ENCODE results near the gene GDF11. TPM values are rescaled to one million over a fixed set of nuclear protein-coding genes. Genes with fewer than 3 reads are reported as not detected.

GDF11 gene
- total RNA-seq: 10 to 100 TPM; 10.9 to 14.1 TPM

GRCh38 chr12:55742719-55743405 is at the start of gene GDF11:
Gene GDF11 (plus strand): TSS chr12:55743122. CDS start chr12:55743317, 195 bp downstream.
- DNase-seq (peak; percentile 83), ATAC-seq (peak; percentile 69)
- peaks cover 4% of the 10 kb centered on the region for H3K36me3 Mint-ChIP-seq
- H3K4me3 Mint-ChIP-seq: peak within 1 kb of the TSS; percentile 84
- peaks cover 36% of the 10 kb centered on the region for H3K4me1 Mint-ChIP-seq
- H3K9me3 Mint-ChIP-seq (ENCODE audit: low read depth): no peaks in the 10 kb centered on the region
- peak within 1 kb of the TSS; percentile 41 for H3K27ac Mint-ChIP-seq
- CTCF ChIA-PET: interaction anchor here (0.7 to 3.1 kb wide), 10 partner anchors 10 to 197 kb away, joined by 3 to 17 read pairs (median 6); no protein-coding TSS in a partner anchor
- peaks cover 8% of the 10 kb centered on the region for H3K27me3 Mint-ChIP-seq

GRCh38 chr12:55693323-55694187 is 49.4 kb upstream of the GDF11 start:
- CTCF ChIA-PET: interaction anchor here (1.7 kb wide), 1 partner anchor 37 kb away, joined by 5 read pairs; no protein-coding TSS in a partner anchor

GRCh38 chr12:55694188-55694515 is 48.8 kb upstream of the GDF11 start:
- Mint-ChIP-seq H3K27me3 (no peaks in the 10 kb centered on the region), H3K4me1 (no peaks in the 10 kb centered on the region), H3K27ac (no peak overlapping the region), H3K4me3 (no peak overlapping the region), H3K36me3 (no peaks in the 10 kb centered on the region), H3K9me3 (ENCODE audit: low read depth) (no peaks in the 10 kb centered on the region)
- CTCF ChIA-PET: interaction anchor here (1.7 kb wide), 1 partner anchor 38 kb away, joined by 5 read pairs; no protein-coding TSS in a partner anchor
- ATAC-seq: no peak
- DNase-seq: no peak

More at GRCh38 chr12:55693323-55694187, 49.4 kb upstream of the GDF11 start:
- no peak overlapping the region for H3K4me3 Mint-ChIP-seq
- H3K36me3 Mint-ChIP-seq: no peaks in the 10 kb centered on the region
- DNase-seq: no peak
- no peak overlapping the region for H3K27ac Mint-ChIP-seq
- ATAC-seq: no peak
- H3K9me3 Mint-ChIP-seq (ENCODE audit: low read depth): no peaks in the 10 kb centered on the region
- H3K27me3 Mint-ChIP-seq: no peaks in the 10 kb centered on the region
- no peaks in the 10 kb centered on the region for H3K4me1 Mint-ChIP-seq

- Mint-ChIP-seq H3K9me3 (ENCODE audit: low read depth) (no peaks in the 10 kb centered on the region), H3K4me3 (no peak overlapping the region), H3K4me1 (no peaks in the 10 kb centered on the region), H3K27me3 (no peaks in the 10 kb centered on the region), H3K27ac (no peak overlapping the region), H3K36me3 (no peaks in the 10 kb centered on the region)
- CTCF ChIA-PET: interaction anchor here (1.7 kb wide), 1 partner anchor 38 kb away, joined by 5 read pairs; no protein-coding TSS in a partner anchor
- no peak for DNase-seq
- no peak for ATAC-seq
These were observed 48.3 kb upstream of the GDF11 start for GRCh38 chr12:55694651-55695050.

- CTCF ChIA-PET: interaction anchor here (1.1 kb wide), 1 partner anchor 39 kb away, joined by 4 read pairs; no protein-coding TSS in a partner anchor
- DNase-seq: no peak
- Mint-ChIP-seq H3K36me3 (no peaks in the 10 kb centered on the region), H3K9me3 (ENCODE audit: low read depth) (no peaks in the 10 kb centered on the region), H3K27ac (no peak overlapping the region), H3K4me3 (no peak overlapping the region), H3K27me3 (no peaks in the 10 kb centered on the region), H3K4me1 (no peaks in the 10 kb centered on the region)
- no peak for ATAC-seq
These were observed 47.6 kb upstream of the GDF11 start for GRCh38 chr12:55695349-55695748.

- Mint-ChIP-seq H3K27ac (no peak overlapping the region), H3K9me3 (ENCODE audit: low read depth) (no peaks in the 10 kb centered on the region), H3K27me3 (no peaks in the 10 kb centered on the region), H3K4me3 (no peak overlapping the region), H3K4me1 (no peaks in the 10 kb centered on the region), H3K36me3 (no peaks in the 10 kb centered on the region)
- no peak for DNase-seq
- CTCF ChIA-PET: interaction anchor here (1.1 to 1.5 kb wide), 2 partner anchors 10 to 40 kb away, joined by 4 to 6 read pairs; no protein-coding TSS in a partner anchor
- no peak for ATAC-seq
These were observed 46.8 kb upstream of the GDF11 start for GRCh38 chr12:55696141-55696540.

- Mint-ChIP-seq H3K27ac (no peak overlapping the region), H3K4me3 (no peak overlapping the region)
- DNase-seq: no peak
These were observed 46.0 kb upstream of the GDF11 start for GRCh38 chr12:55696796-55697462.

GRCh38 chr12:55697686-55698085 is 45.2 kb upstream of the GDF11 start:
- Mint-ChIP-seq H3K4me1 (no peaks in the 10 kb centered on the region), H3K9me3 (ENCODE audit: low read depth) (no peaks in the 10 kb centered on the region), H3K27me3 (no peaks in the 10 kb centered on the region), H3K27ac (no peak overlapping the region), H3K36me3 (no peaks in the 10 kb centered on the region), H3K4me3 (no peak overlapping the region)
- ATAC-seq: no peak
- DNase-seq: no peak
- CTCF ChIA-PET: interaction anchor here (1.3 to 1.5 kb wide), 2 partner anchors 8 to 52 kb away, joined by 4 to 6 read pairs; no protein-coding TSS in a partner anchor

More at GRCh38 chr12:55696796-55697462, 46.0 kb upstream of the GDF11 start:
- H3K4me1 Mint-ChIP-seq: no peaks in the 10 kb centered on the region
- no peaks in the 10 kb centered on the region for H3K9me3 Mint-ChIP-seq (ENCODE audit: low read depth)
- CTCF ChIA-PET: interaction anchor here (1.3 to 1.5 kb wide), 2 partner anchors 9 to 51 kb away, joined by 4 to 6 read pairs; no protein-coding TSS in a partner anchor
- no peaks in the 10 kb centered on the region for H3K27me3 Mint-ChIP-seq
- no peak for ATAC-seq
- no peaks in the 10 kb centered on the region for H3K36me3 Mint-ChIP-seq

GRCh38 chr12:55698241-55698955 is 44.5 kb upstream of the GDF11 start:
- Mint-ChIP-seq H3K4me3 (no peak overlapping the region), H3K4me1 (no peaks in the 10 kb centered on the region), H3K27me3 (no peaks in the 10 kb centered on the region), H3K27ac (no peak overlapping the region), H3K9me3 (ENCODE audit: low read depth) (no peaks in the 10 kb centered on the region), H3K36me3 (no peaks in the 10 kb centered on the region)
- DNase-seq: no peak
- ATAC-seq: no peak
- CTCF ChIA-PET: interaction anchor here (1.3 to 1.4 kb wide), 2 partner anchors 52 kb away, joined by 4 to 7 read pairs; no protein-coding TSS in a partner anchor

- H3K4me1 Mint-ChIP-seq: no peaks in the 10 kb centered on the region
- ATAC-seq: no peak
- H3K36me3 Mint-ChIP-seq: no peaks in the 10 kb centered on the region
- no peaks in the 10 kb centered on the region for H3K27me3 Mint-ChIP-seq
- H3K9me3 Mint-ChIP-seq (ENCODE audit: low read depth): no peaks in the 10 kb centered on the region
- CTCF ChIA-PET: interaction anchor here (1.4 kb wide), 1 partner anchor 53 kb away, joined by 7 read pairs; no protein-coding TSS in a partner anchor
- no peak overlapping the region for H3K27ac Mint-ChIP-seq
- DNase-seq: no peak
- H3K4me3 Mint-ChIP-seq: no peak overlapping the region
These were observed 44.0 kb upstream of the GDF11 start for GRCh38 chr12:55698965-55699364.

GRCh38 chr12:55699471-55700055 is 43.4 kb upstream of the GDF11 start:
- Mint-ChIP-seq H3K4me3 (no peak overlapping the region), H3K27me3 (peaks cover 3% of the 10 kb centered on the region), H3K27ac (no peak overlapping the region), H3K36me3 (no peaks in the 10 kb centered on the region), H3K9me3 (ENCODE audit: low read depth) (no peaks in the 10 kb centered on the region), H3K4me1 (no peaks in the 10 kb centered on the region)
- CTCF ChIA-PET: interaction anchor here (1.4 kb wide), 1 partner anchor 53 kb away, joined by 7 read pairs; no protein-coding TSS in a partner anchor
- no peak for DNase-seq
- no peak for ATAC-seq
